Heart right ventricle (tissue), 16 donors: ENCODE results near the gene IRAG1. TPM values are rescaled to one million over a fixed set of nuclear protein-coding genes. Genes with fewer than 3 reads are reported as not detected.

Source experiments
- ATAC-seq, 8 donors: fragments of 200-7000 bp; cut with Tn5 transposase; one replicate each; pipeline ENCODE4 v1.9.1; 2020; ENCODE audit warnings: mild to moderate bottlenecking in 8 of 8, moderate library complexity in 8 of 8, moderate number of reproducible peaks in 1 of 8
- DNase-seq, 2 donors: peaks; one replicate each; pipeline ENCODE4 v3.0.0-alpha.2; 2020
- H3K27ac ChIP-seq, 10 donors: fragments of 200-600 bp; sonication (generic) in 2 of 10; one replicate each; pipeline versions ENCODE4 v1.5.0 to v1.8.0; 2020 to 2022; ENCODE audit warnings: mild to moderate bottlenecking in 3 of 10
- H3K27me3 ChIP-seq, 7 donors: fragments of 200-600 bp; one replicate each; pipeline ENCODE4 v1.8.0; 2021 to 2022; ENCODE audit warnings: mild to moderate bottlenecking in 2 of 7
- H3K36me3 ChIP-seq, 9 donors: fragments of 200-600 bp; sonication (generic) in 1 of 9; one replicate each; pipeline versions ENCODE4 v1.5.0 to v1.8.0; 2020 to 2022; ENCODE audit warnings: mild to moderate bottlenecking in 2 of 9
- H3K4me1 ChIP-seq, 9 donors: fragments of 200-600 bp; sonication (generic) in 1 of 9; one replicate each; pipeline versions ENCODE4 v1.5.0 to v1.8.0; 2020 to 2022; ENCODE audit warnings: mild to moderate bottlenecking in 4 of 9
- H3K4me3 ChIP-seq, 10 donors: fragments of 200-600 bp; sonication (generic) in 2 of 10; one replicate each; pipeline versions ENCODE4 v1.5.0 to v1.8.0; 2020 to 2022; ENCODE audit warnings: mild to moderate bottlenecking in 7 of 10, moderate library complexity in 2 of 10
- H3K9me3 ChIP-seq, 11 donors: fragments of 200-600 bp in 10 of 11; sonication (generic) in 2 of 11; one replicate each; pipeline versions ENCODE4 v1.5.0 to v1.8.0; 2013 to 2022; ENCODE audit warnings: mild to moderate bottlenecking in 2 of 11, control low read depth in 1 of 11, moderate library complexity in 1 of 11
- WGBS, 2 donors: extraction: QIAGEN DNeasy Blood & Tissue Kit; methylation state at CpG; one replicate each; pipeline ENCODE4 v1.1.7; 2013; ENCODE audit warnings: inconsistent platforms in 1 of 2; 5-methylcytosine and 5-hydroxymethylcytosine counted together
- intact Hi-C, 10 donors: fragments of 100-400 bp; cut with DNase I; formaldehyde crosslinking; loops; one replicate each; pipeline versions ENCODE4 v1.11.1 to v1.14.2; 2022
- polyA plus RNA-seq, 2 donors: library from polyadenylated mRNA; stranded (reverse); fragments of 200-250 nt; gene quantifications; one replicate each; pipeline ENCODE4 v1.2.3, GENCODE V29; 2013
- total RNA-seq, 10 donors: library from RNA; stranded (reverse); fragmentation: NEBNext Ultra II Directional in 3 of 10; extraction: Animal tissue kit (Norgen Biotek cat#: 25700) in 3 of 10; gene quantifications; one replicate each; pipeline versions ENCODE4 v1.2.1 to v1.2.4, GENCODE V29; 2021 to 2023
- TF ChIP-seq, protein P1 (sequence below), 9 donors: fragments of 200-600 bp; sonication (generic) in 2 of 9; IDR thresholded peaks; one replicate each; pipeline versions ENCODE4 v1.5.0 to v1.8.0; 2021 to 2022; ENCODE audit warnings: antibody characterized with exemption in 9 of 9, mild to moderate bottlenecking in 5 of 9, moderate library complexity in 1 of 9
- donor health status: Arrhythmogenic right ventricular cardiomyopathy.
- donor health status: ischemic (EF 13 %, LVEDD 7.1; RV severe dilation, severe dysfunction).
- donor health status: healthy with polysubstance abuse.
- donor health status: DM: no; HTN: yes; CAD: no.
- donor health status: DM: no; HTN: no; CAD: no.
- donor health status: ischemic (EF 25% LVEDD 6.9; RV normal size, moderate dysfunction).
- donor health status: ischemic (EF 25% LVEDD 5.7; RV mildly dilated, moderate dysfunction).
- donor health status: healthy.
- donor health status: DM: yes; HTN: yes; CAD: no.
- donor health status: Ischemic cardiomyopathy.
- donor health status: ischemic (EF 35%, LVEDD 5.7; RV mildly dilated, moderate dysfunction).
- donor health status: nonischemic (EF 11% LVEDD 7.7; RV severe dilation, severe dysfunction).
- donor health status: DM: yes; HTN: yes; CAD: no.
- donor health status: PGD.
- donor health status: ischemic (EF 29% LVEDD 5.4; RV normal size, mild dysfunction).
- donor health status: nonischemic (EF 23%, LVEDD 6.1; RV moderate dilation, normal function).

Gene IRAG1
- total and polyA plus RNA-seq, 12 donors, result 2.5 to 8.3 (median 5.0) TPM

GRCh38 chr11:10659339-10660216 lies 34.0 kb downstream of the IRAG1 start:
- Histone ChIP-seq H3K4me3 (no peak overlapping the region), H3K27me3 (no peaks in the 10 kb centered on the region), H3K9me3 (no peaks in the 10 kb centered on the region), H3K4me1 (peaks cover 5 to 79% (median 51%) of the 10 kb centered on the region in 9 donors), H3K27ac (peak overlapping the region in 8 of 10 donors; percentile 5 to 77 (median 43)), H3K36me3 (no peaks in the 10 kb centered on the region)
- DNase-seq, result no peak
- peak in 6 of 8 donors; percentile 4 to 67 (median 38) for ATAC-seq
- intact Hi-C loops, result loop anchor here (5.0 to 10.0 kb wide), 5 partner anchors 75 to 255 kb away; no protein-coding TSS in a partner anchor
- 54 to 69% methylated on average over 13 of the region's 13 CpGs for WGBS, 2 donors
- TF ChIP-seq, protein P1, sequence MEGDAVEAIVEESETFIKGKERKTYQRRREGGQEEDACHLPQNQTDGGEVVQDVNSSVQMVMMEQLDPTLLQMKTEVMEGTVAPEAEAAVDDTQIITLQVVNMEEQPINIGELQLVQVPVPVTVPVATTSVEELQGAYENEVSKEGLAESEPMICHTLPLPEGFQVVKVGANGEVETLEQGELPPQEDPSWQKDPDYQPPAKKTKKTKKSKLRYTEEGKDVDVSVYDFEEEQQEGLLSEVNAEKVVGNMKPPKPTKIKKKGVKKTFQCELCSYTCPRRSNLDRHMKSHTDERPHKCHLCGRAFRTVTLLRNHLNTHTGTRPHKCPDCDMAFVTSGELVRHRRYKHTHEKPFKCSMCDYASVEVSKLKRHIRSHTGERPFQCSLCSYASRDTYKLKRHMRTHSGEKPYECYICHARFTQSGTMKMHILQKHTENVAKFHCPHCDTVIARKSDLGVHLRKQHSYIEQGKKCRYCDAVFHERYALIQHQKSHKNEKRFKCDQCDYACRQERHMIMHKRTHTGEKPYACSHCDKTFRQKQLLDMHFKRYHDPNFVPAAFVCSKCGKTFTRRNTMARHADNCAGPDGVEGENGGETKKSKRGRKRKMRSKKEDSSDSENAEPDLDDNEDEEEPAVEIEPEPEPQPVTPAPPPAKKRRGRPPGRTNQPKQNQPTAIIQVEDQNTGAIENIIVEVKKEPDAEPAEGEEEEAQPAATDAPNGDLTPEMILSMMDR (IDR thresholded peaks at IDR 0.05), result no peak

- TF ChIP-seq, protein P1 (IDR thresholded peaks at IDR 0.05), result no peak
- H3K36me3 ChIP-seq, result no peaks in the 10 kb centered on the region
- H3K4me1 ChIP-seq, result peaks cover 5 to 79% (median 51%) of the 10 kb centered on the region in 9 donors
- H3K27ac ChIP-seq, result peak overlapping the region in 8 of 10 donors; percentile 14 to 77 (median 50)
- no peak overlapping the region for H3K4me3 ChIP-seq
- WGBS, 2 donors, result 85 to 90% methylated on average over 6 of the region's 6 CpGs
- H3K9me3 ChIP-seq, result no peaks in the 10 kb centered on the region
- DNase-seq, result no peak
- peak in 5 of 8 donors; percentile 3 to 48 (median 13) for ATAC-seq
- intact Hi-C loops, result loop anchor here (5.0 to 10.0 kb wide), 5 partner anchors 76 to 254 kb away; no protein-coding TSS in a partner anchor
- no peaks in the 10 kb centered on the region for H3K27me3 ChIP-seq
Observed at GRCh38 chr11:10658621-10659338, 34.8 kb downstream of the IRAG1 start.

GRCh38 chr11:10657308-10658271 lies 36.0 kb downstream of the IRAG1 start:
- H3K4me3 ChIP-seq, result no peak overlapping the region

More at GRCh38 chr11:10657308-10658271, 36.0 kb downstream of the IRAG1 start:
- ATAC-seq (peak; percentile 26 to 62 (median 47)), DNase-seq (no peak)
- Histone ChIP-seq H3K36me3 (no peaks in the 10 kb centered on the region), H3K27ac (peak overlapping the region in 8 of 10 donors; percentile 17 to 77 (median 50)), H3K27me3 (no peaks in the 10 kb centered on the region), H3K4me1 (peaks cover 5 to 84% (median 51%) of the 10 kb centered on the region in 9 donors), H3K9me3 (no peaks in the 10 kb centered on the region)
- TF ChIP-seq, protein P1 (IDR thresholded peaks at IDR 0.05), result no peak
- intact Hi-C loops, result loop anchor here (5.0 to 10.0 kb wide), 5 partner anchors 77 to 253 kb away; no protein-coding TSS in a partner anchor
- WGBS, 2 donors, result 50 to 54% methylated on average over 20 of the region's 20 CpGs
